Esophagus squamous epithelium (tissue), 5 donors: ENCODE data around the gene ATP6V0D1. TPM values are rescaled to one million over a fixed set of nuclear protein-coding genes. Genes with fewer than 3 reads are reported as not detected.

Source experiments
- DNase-seq: peaks from one replicate; lab custom pipeline; 2025; lab: John Stamatoyannopoulos, UW
- H3K27ac ChIP-seq, 4 donors: fragments of 200-600 bp; sonication (generic); one replicate each; pipeline ENCODE4 v1.5.1; 2016 to 2019; ENCODE audit warnings: mild to moderate bottlenecking in 1 of 4
- H3K27me3 ChIP-seq, 4 donors: fragments of 200-600 bp; sonication (generic); 1 replicate in 3 of 4; 2 replicates in 1 of 4; pipeline versions ENCODE4 v1.5.1 to v1.6.0; 2017 to 2021; ENCODE audit warnings: antibody characterized with exemption in 1 of 4
- H3K36me3 ChIP-seq, 3 donors: fragments of 200-600 bp; sonication (generic); one replicate each; pipeline ENCODE4 v1.5.1; 2016 to 2019
- H3K4me1 ChIP-seq, 3 donors: fragments of 200-600 bp; sonication (generic); one replicate each; pipeline ENCODE4 v1.5.1; 2017 to 2019
- H3K4me3 ChIP-seq, 4 donors: fragments of 200-600 bp; sonication (generic); 1 replicate in 3 of 4; 2 replicates in 1 of 4; pipeline ENCODE4 v1.5.1; 2016 to 2019; ENCODE audit warnings: mild to moderate bottlenecking in 2 of 4, moderate library complexity in 1 of 4
- H3K9me3 ChIP-seq, 3 donors: fragments of 200-600 bp; sonication (generic); one replicate each; pipeline ENCODE4 v1.5.1; 2016 to 2019
- CTCF ChIP-seq, 6 experiments: fragments of 450-650 bp in 4 of 6; fragments of 200-600 bp in 2 of 6; sonication (generic) in 2 of 6; IDR thresholded peaks; one replicate each; pipeline ENCODE4 v1.5.1; 2016 to 2019; ENCODE audit warnings: antibody characterized with exemption in 6 of 6, mild to moderate bottlenecking in 4 of 6, moderate library complexity in 4 of 6
- POLR2A ChIP-seq, 4 donors: fragments of 450-650 bp; IDR thresholded peaks; one replicate each; pipeline ENCODE4 v1.6.1; 2017; ENCODE audit warnings: antibody characterized with exemption in 4 of 4, mild to moderate bottlenecking in 4 of 4, moderate library complexity in 3 of 4
- WGBS, 2 donors: methylation state at CpG; one replicate each; pipeline ENCODE4 v1.1.5; 2018; 5-methylcytosine and 5-hydroxymethylcytosine counted together
- intact Hi-C: fragments of 100-400 bp; cut with DNase I; formaldehyde crosslinking; loops from one replicate; pipeline ENCODE4 v1.15.0; 2022
- total RNA-seq, 4 donors: library from RNA; depleted of rRNA; stranded (reverse); fragments of >200 nt; gene quantifications; one replicate each; pipeline ENCODE4 v1.1.0, GENCODE V29; 2016
- donor health status: DM: yes; HTN: yes; CAD: no.

Gene ATP6V0D1
- total RNA-seq, 4 donors from 2014 or later, result 99.4 to 158 (median 131) TPM

- Histone ChIP-seq H3K4me3 (no peak overlapping the region), H3K27ac (no peak overlapping the region), H3K36me3 (peaks cover 4 to 94% (median 27%) of the 10 kb centered on the region in 3 donors), H3K27me3 (no peaks in the 10 kb centered on the region), H3K9me3 (no peaks in the 10 kb centered on the region), H3K4me1 (peaks cover 13 to 79% (median 48%) of the 10 kb centered on the region in 3 donors)
- TF ChIP-seq CTCF (IDR thresholded peaks at IDR 0.05), result no peak
- TF ChIP-seq POLR2A (IDR thresholded peaks at IDR 0.05), result no peak
- DNase-seq, result no peak
- 58 to 100% methylated on average over 1 to 2 of the region's 2 CpGs for WGBS, 2 donors
- intact Hi-C loops, result no loop called here
Observed at GRCh38 chr16:67449336-67449735, 31.6 kb downstream of the ATP6V0D1 start.

GRCh38 chr16:67448580-67448979 lies 32.4 kb downstream of the ATP6V0D1 start:
- TF ChIP-seq CTCF (IDR thresholded peaks at IDR 0.05) (no peak), POLR2A (IDR thresholded peaks at IDR 0.05) (no peak)
- Histone ChIP-seq H3K27ac (no peak overlapping the region), H3K4me1 (peaks cover 13 to 87% (median 53%) of the 10 kb centered on the region in 3 donors), H3K36me3 (peaks cover 9 to 98% (median 27%) of the 10 kb centered on the region in 3 donors), H3K4me3 (no peak overlapping the region), H3K9me3 (no peaks in the 10 kb centered on the region), H3K27me3 (no peaks in the 10 kb centered on the region)
- DNase-seq, result no peak
- intact Hi-C loops, result no loop called here
- WGBS, 2 donors, result 91 to 100% methylated on average over 4 to 5 of the region's 5 CpGs

GRCh38 chr16:67447508-67448076 lies 33.4 kb downstream of the ATP6V0D1 start:
- TF ChIP-seq POLR2A (IDR thresholded peaks at IDR 0.05) (no peak), CTCF (IDR thresholded peaks at IDR 0.05) (peak in 4 of 6 experiments; percentile 26 to 68 (median 38))
- H3K27ac ChIP-seq, result peak overlapping the region in 2 of 4 donors; percentile 9 to 33
- no peak for DNase-seq
- no peaks in the 10 kb centered on the region for H3K27me3 ChIP-seq
- intact Hi-C loops, result no loop called here
- H3K4me1 ChIP-seq, result peaks cover 13 to 95% (median 61%) of the 10 kb centered on the region in 3 donors
- H3K9me3 ChIP-seq, result no peaks in the 10 kb centered on the region
- WGBS, 2 donors, result 40 to 42% methylated on average over 2 to 4 of the region's 6 CpGs
- no peak overlapping the region for H3K4me3 ChIP-seq
- peaks cover 17 to 98% (median 19%) of the 10 kb centered on the region in 3 donors for H3K36me3 ChIP-seq

GRCh38 chr16:67446968-67447507 lies 33.9 kb downstream of the ATP6V0D1 start:
- 80 to 89% methylated on average over 2 to 6 of the region's 8 CpGs for WGBS, 2 donors
- no peaks in the 10 kb centered on the region for H3K9me3 ChIP-seq
- TF ChIP-seq CTCF (IDR thresholded peaks at IDR 0.05) (no peak), POLR2A (IDR thresholded peaks at IDR 0.05) (no peak)
- no peaks in the 10 kb centered on the region for H3K27me3 ChIP-seq
- DNase-seq, result no peak
- intact Hi-C loops, result no loop called here
- peaks cover 14 to 98% (median 20%) of the 10 kb centered on the region in 3 donors for H3K36me3 ChIP-seq
- H3K4me1 ChIP-seq, result peaks cover 15 to 95% (median 60%) of the 10 kb centered on the region in 3 donors
- peak overlapping the region in 3 of 4 donors; percentile 9 to 33 (median 11) for H3K27ac ChIP-seq
- H3K4me3 ChIP-seq, result no peak overlapping the region
